Gastrocnemius medialis (tissue), 4 donors: ENCODE data around the gene MEF2C.

Source experiments
- POLR2A ChIP-seq, 2 donors: fragments of 450-650 bp; IDR thresholded peaks; one replicate each; pipeline ENCODE4 v1.6.1; 2017; ENCODE audit warnings: antibody characterized with exemption in 2 of 2, mild to moderate bottlenecking in 2 of 2, moderate library complexity in 2 of 2
- TF ChIP-seq, protein P1 (sequence below), 5 experiments: fragments of 450-650 bp in 3 of 5; fragments of 200-600 bp in 2 of 5; sonication (generic) in 2 of 5; IDR thresholded peaks in 4 of 5; conservative IDR thresholded peaks in 1 of 5; 1 replicate in 4 of 5; 2 replicates in 1 of 5; pipeline ENCODE4 v1.5.1; 2016 to 2019; ENCODE audit warnings: antibody characterized with exemption in 5 of 5, mild to moderate bottlenecking in 3 of 5, moderate library complexity in 3 of 5

DNA sequence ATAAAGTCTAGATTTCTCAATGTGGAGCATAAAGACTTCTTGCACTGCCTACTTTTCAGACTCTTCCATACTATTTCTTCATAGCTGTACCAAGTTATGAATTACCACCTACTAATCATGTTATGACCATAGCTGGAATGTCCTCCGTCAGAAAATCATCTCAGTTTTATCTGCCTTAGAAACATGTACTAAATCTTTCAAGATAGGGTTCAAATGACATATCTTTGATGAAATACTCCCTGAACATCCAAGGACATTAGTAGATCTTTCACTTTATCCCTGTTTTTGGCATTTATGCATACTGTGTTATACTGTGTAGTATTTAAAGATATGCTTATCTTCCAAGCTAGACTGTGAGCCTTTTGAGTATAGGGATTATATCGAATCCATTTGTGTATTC, 49.6 kb upstream of the MEF2C start:
- TF ChIP-seq POLR2A (IDR thresholded peaks at IDR 0.05): no peak
- TF ChIP-seq, protein P1, sequence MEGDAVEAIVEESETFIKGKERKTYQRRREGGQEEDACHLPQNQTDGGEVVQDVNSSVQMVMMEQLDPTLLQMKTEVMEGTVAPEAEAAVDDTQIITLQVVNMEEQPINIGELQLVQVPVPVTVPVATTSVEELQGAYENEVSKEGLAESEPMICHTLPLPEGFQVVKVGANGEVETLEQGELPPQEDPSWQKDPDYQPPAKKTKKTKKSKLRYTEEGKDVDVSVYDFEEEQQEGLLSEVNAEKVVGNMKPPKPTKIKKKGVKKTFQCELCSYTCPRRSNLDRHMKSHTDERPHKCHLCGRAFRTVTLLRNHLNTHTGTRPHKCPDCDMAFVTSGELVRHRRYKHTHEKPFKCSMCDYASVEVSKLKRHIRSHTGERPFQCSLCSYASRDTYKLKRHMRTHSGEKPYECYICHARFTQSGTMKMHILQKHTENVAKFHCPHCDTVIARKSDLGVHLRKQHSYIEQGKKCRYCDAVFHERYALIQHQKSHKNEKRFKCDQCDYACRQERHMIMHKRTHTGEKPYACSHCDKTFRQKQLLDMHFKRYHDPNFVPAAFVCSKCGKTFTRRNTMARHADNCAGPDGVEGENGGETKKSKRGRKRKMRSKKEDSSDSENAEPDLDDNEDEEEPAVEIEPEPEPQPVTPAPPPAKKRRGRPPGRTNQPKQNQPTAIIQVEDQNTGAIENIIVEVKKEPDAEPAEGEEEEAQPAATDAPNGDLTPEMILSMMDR (IDR thresholded peaks at IDR 0.05 in 4 of 5, conservative IDR thresholded peaks at IDR 0.05 in 1 of 5): no peak
